BJ (cell line): Measurements from ENCODE around the gene ADH7. TPM values are rescaled to one million over a fixed set of nuclear protein-coding genes. Genes with fewer than 3 reads are reported as not detected.

Experiments used
- CTCF ChIA-PET: fragments of 350-600 bp; formaldehyde crosslinking; extraction: SDS; loops from one replicate; lab custom pipeline; 2021; ENCODE audit warnings: antibody characterized with exemption, inconsistent platforms; lab: Yijun Ruan, JAX
- POLR2A ChIA-PET: fragments of 300-600 bp; sonication (Branson Sonifier 250); formaldehyde crosslinking; extraction: SDS; loops from one replicate; lab custom pipeline; 2021; ENCODE audit warnings: antibody characterized with exemption; lab: Charles Lee
- DNase-seq: peaks from one replicate; pipeline ENCODE4 v3.0.0-alpha.2; 2011; ENCODE audit warnings: low read depth
- H3K27me3 ChIP-seq: 2 replicates; pipeline ENCODE4 v1.6.0; 2011; ENCODE audit warnings: low read length; ENCODE audit not compliant: control insufficient read depth, insufficient read depth
- H3K36me3 ChIP-seq: 2 replicates; pipeline ENCODE4 v1.5.1; 2011; ENCODE audit warnings: low read length; ENCODE audit not compliant: control insufficient read depth, insufficient read depth
- H3K4me3 ChIP-seq: 2 replicates; pipeline ENCODE4 v1.5.1; 2011; ENCODE audit warnings: low read depth, mild to moderate bottlenecking, control low read depth, low read length
- CTCF ChIP-seq: IDR thresholded peaks from 2 replicates; pipeline ENCODE4 v1.5.1; 2011; ENCODE audit warnings: low read depth, mild to moderate bottlenecking, control low read depth, inconsistent platforms, low read length, moderate library complexity; ENCODE audit not compliant: insufficient read depth
- polyA plus RNA-seq: library from polyadenylated mRNA; depleted of rRNA; stranded (reverse); fragments of >200 nt; gene quantifications from 2 replicates; pipeline ENCODE4 v1.2.3, GENCODE V29; 2011

ADH7 gene
- polyA plus RNA-seq, 1 experiment = not detected

- Histone ChIP-seq H3K27me3 (no peaks in the 10 kb centered on the region), H3K4me3 (no peak overlapping the region), H3K36me3 (no peaks in the 10 kb centered on the region)
- TF ChIP-seq CTCF = no peak
- ChIA-PET CTCF (interaction anchor here (0.7 to 1.1 kb wide), 2 partner anchors 18 to 193 kb away, joined by 3 to 4 read pairs; no protein-coding TSS in a partner anchor), POLR2A (no interaction called here)
- DNase-seq = no peak
These were observed 40.2 kb downstream of the ADH7 start for GRCh38 chr4:99394896-99395295.

GRCh38 chr4:99390055-99390454 is 45.1 kb downstream of the ADH7 start:
- DNase-seq = no peak
- TF ChIP-seq CTCF = no peak
- Histone ChIP-seq H3K4me3 (no peak overlapping the region), H3K36me3 (no peaks in the 10 kb centered on the region), H3K27me3 (no peaks in the 10 kb centered on the region)
- ChIA-PET CTCF (no interaction called here), POLR2A (no interaction called here)

GRCh38 chr4:99389606-99390005 is 45.5 kb downstream of the ADH7 start:
- no peaks in the 10 kb centered on the region for H3K27me3 ChIP-seq
- no peak for TF ChIP-seq CTCF
- no peak for DNase-seq
- no peak overlapping the region for H3K4me3 ChIP-seq
- no peaks in the 10 kb centered on the region for H3K36me3 ChIP-seq
- POLR2A ChIA-PET = no interaction called here
- CTCF ChIA-PET = no interaction called here

GRCh38 chr4:99383833-99384392 is 51.2 kb downstream of the ADH7 start:
- Histone ChIP-seq H3K36me3 (no peaks in the 10 kb centered on the region), H3K27me3 (no peaks in the 10 kb centered on the region), H3K4me3 (no peak overlapping the region)
- CTCF ChIA-PET = interaction anchor here (1.8 to 4.4 kb wide), 2 partner anchors 21 to 79 kb away, joined by 5 to 21 read pairs; no protein-coding TSS in a partner anchor
- peak; percentile 98 for DNase-seq
- POLR2A ChIA-PET = no interaction called here
- TF ChIP-seq CTCF = no peak

GRCh38 chr4:99383399-99383798 is 51.7 kb downstream of the ADH7 start:
- no peak for TF ChIP-seq CTCF
- no peak for DNase-seq
- Histone ChIP-seq H3K36me3 (no peaks in the 10 kb centered on the region), H3K27me3 (no peaks in the 10 kb centered on the region), H3K4me3 (no peak overlapping the region)
- ChIA-PET CTCF (interaction anchor here (1.8 to 4.4 kb wide), 2 partner anchors 21 to 80 kb away, joined by 5 to 21 read pairs; no protein-coding TSS in a partner anchor), POLR2A (no interaction called here)
